Activated B cell treated with CpG ODN at 0.5 μM for 24 hours (primary cell): Measurements from ENCODE around the gene HDAC4. TPM values are rescaled to one million over a fixed set of nuclear protein-coding genes. Genes with fewer than 3 reads are reported as not detected.

ENCODE experiments used
- ATAC-seq: fragments of 200-7000 bp; cut with Tn5 transposase; one replicate; pipeline ENCODE4 v1.10.0; 2021; ENCODE audit warnings: low read depth, mild to moderate bottlenecking, moderate library complexity
- CTCF ChIA-PET: fragments of 350-600 bp; sonication (Branson Sonifier 250); formaldehyde crosslinking; loops from one replicate; lab custom pipeline; 2021; ENCODE audit warnings: antibody characterized with exemption; lab: Charles Lee
- POLR2A ChIA-PET: fragments of 350-600 bp; sonication (Branson Sonifier 250); formaldehyde crosslinking; loops from one replicate; lab custom pipeline; 2021; ENCODE audit warnings: antibody characterized with exemption; lab: Charles Lee
- DNase-seq: peaks from one replicate; pipeline ENCODE4 v3.0.0; 2022
- H3K27ac Mint-ChIP-seq: one replicate; pipeline ENCODE4 v1.8.0; 2020; ENCODE audit warnings: mixed read lengths
- H3K27me3 Mint-ChIP-seq: one replicate; pipeline ENCODE4 v1.8.0; 2021; ENCODE audit warnings: mixed read lengths
- H3K36me3 Mint-ChIP-seq: one replicate; pipeline ENCODE4 v1.8.0; 2021; ENCODE audit warnings: low read depth, mixed read lengths
- H3K4me1 Mint-ChIP-seq: one replicate; pipeline ENCODE4 v1.8.0; 2021; ENCODE audit warnings: mixed read lengths
- H3K4me3 Mint-ChIP-seq: one replicate; pipeline ENCODE4 v1.8.0; 2020; ENCODE audit warnings: mild to moderate bottlenecking, mixed read lengths
- H3K9me3 Mint-ChIP-seq: one replicate; pipeline ENCODE4 v1.8.0; 2020; ENCODE audit warnings: mixed read lengths
- CTCF ChIP-seq: fragments of 200-600 bp; IDR thresholded peaks from one replicate; pipeline ENCODE4 v1.8.0; 2022; ENCODE audit warnings: antibody characterized with exemption, mild to moderate bottlenecking
- intact Hi-C: fragments of 100-400 bp; cut with micrococcal nuclease; formaldehyde crosslinking; loops from one replicate; pipeline ENCODE4 v1.15.1; 2024
- total RNA-seq: library from RNA; stranded (reverse); gene quantifications from 2 replicates; pipeline ENCODE4 v1.2.3, GENCODE V29; 2022

The HDAC4 gene
- total RNA-seq, 1 donor from 2014 or later: 31.9 TPM

GRCh38 chr2:239212121-239212928 lies 188.5 kb downstream of the HDAC4 start:
- no peaks in the 10 kb centered on the region for H3K36me3 Mint-ChIP-seq
- no peaks in the 10 kb centered on the region for H3K9me3 Mint-ChIP-seq
- POLR2A ChIA-PET: no interaction called here
- no peak for DNase-seq
- no peak overlapping the region for H3K4me3 Mint-ChIP-seq
- intact Hi-C loops: no loop called here
- H3K27ac Mint-ChIP-seq: no peak overlapping the region
- ATAC-seq: no peak
- CTCF ChIA-PET: no interaction called here
- H3K27me3 Mint-ChIP-seq: peaks cover 2% of the 10 kb centered on the region
- peaks cover 17% of the 10 kb centered on the region for H3K4me1 Mint-ChIP-seq
- TF ChIP-seq CTCF: no peak

- intact Hi-C loops: no loop called here
- Mint-ChIP-seq H3K4me3 (no peak overlapping the region), H3K9me3 (no peaks in the 10 kb centered on the region), H3K27me3 (peaks cover 2% of the 10 kb centered on the region), H3K4me1 (peaks cover 10% of the 10 kb centered on the region), H3K36me3 (no peaks in the 10 kb centered on the region), H3K27ac (no peak overlapping the region)
- DNase-seq: no peak
- ATAC-seq: no peak
- CTCF ChIA-PET: no interaction called here
- POLR2A ChIA-PET: no interaction called here
- TF ChIP-seq CTCF: no peak
Measured at GRCh38 chr2:239211396-239212094, 189.3 kb downstream of the HDAC4 start.

GRCh38 chr2:239209783-239210182 lies 191.0 kb downstream of the HDAC4 start:
- ChIA-PET CTCF (no interaction called here), POLR2A (no interaction called here)
- DNase-seq: no peak
- no peaks in the 10 kb centered on the region for H3K36me3 Mint-ChIP-seq
- TF ChIP-seq CTCF: no peak
- no peaks in the 10 kb centered on the region for H3K9me3 Mint-ChIP-seq
- no peak overlapping the region for H3K27ac Mint-ChIP-seq
- intact Hi-C loops: no loop called here
- no peak overlapping the region for H3K4me3 Mint-ChIP-seq
- ATAC-seq: no peak
- H3K4me1 Mint-ChIP-seq: peaks cover under 1% of the 10 kb centered on the region
- no peaks in the 10 kb centered on the region for H3K27me3 Mint-ChIP-seq

GRCh38 chr2:239208465-239209180 lies 192.2 kb downstream of the HDAC4 start:
- no peak overlapping the region for H3K4me3 Mint-ChIP-seq
- no peak overlapping the region for H3K27ac Mint-ChIP-seq
- DNase-seq (no peak), ATAC-seq (no peak)
- no peaks in the 10 kb centered on the region for H3K9me3 Mint-ChIP-seq
- POLR2A ChIA-PET: interaction anchor here (0.7 kb wide), 1 partner anchor 19 kb away, joined by 4 read pairs; no protein-coding TSS in a partner anchor
- CTCF ChIA-PET: interaction anchor here (1.2 kb wide), 1 partner anchor 58 kb away, joined by 3 read pairs; no protein-coding TSS in a partner anchor
- no peaks in the 10 kb centered on the region for H3K27me3 Mint-ChIP-seq
- H3K36me3 Mint-ChIP-seq: no peaks in the 10 kb centered on the region
- no peaks in the 10 kb centered on the region for H3K4me1 Mint-ChIP-seq
- intact Hi-C loops: no loop called here
- no peak for TF ChIP-seq CTCF

- ChIA-PET CTCF (no interaction called here), POLR2A (no interaction called here)
- H3K4me3 Mint-ChIP-seq: no peak overlapping the region
- H3K9me3 Mint-ChIP-seq: no peaks in the 10 kb centered on the region
- no peaks in the 10 kb centered on the region for H3K36me3 Mint-ChIP-seq
- H3K4me1 Mint-ChIP-seq: no peaks in the 10 kb centered on the region
- no peak for ATAC-seq
- no peak for TF ChIP-seq CTCF
- H3K27ac Mint-ChIP-seq: no peak overlapping the region
- no peaks in the 10 kb centered on the region for H3K27me3 Mint-ChIP-seq
- no peak for DNase-seq
- intact Hi-C loops: no loop called here
Measured at GRCh38 chr2:239206851-239207250, 194.0 kb downstream of the HDAC4 start.
